CD4-positive, alpha-beta T cell treated with Interleukin-6 at 100 ng/mL for 8 hours (primary cell): ENCODE data around the gene FKBP4.

Source experiments
- DNase-seq: peaks from one replicate; pipeline ENCODE4 v3.0.0-alpha.2; 2020; ENCODE audit warnings: mixed read lengths, low spot score

Gene FKBP4

DNA sequence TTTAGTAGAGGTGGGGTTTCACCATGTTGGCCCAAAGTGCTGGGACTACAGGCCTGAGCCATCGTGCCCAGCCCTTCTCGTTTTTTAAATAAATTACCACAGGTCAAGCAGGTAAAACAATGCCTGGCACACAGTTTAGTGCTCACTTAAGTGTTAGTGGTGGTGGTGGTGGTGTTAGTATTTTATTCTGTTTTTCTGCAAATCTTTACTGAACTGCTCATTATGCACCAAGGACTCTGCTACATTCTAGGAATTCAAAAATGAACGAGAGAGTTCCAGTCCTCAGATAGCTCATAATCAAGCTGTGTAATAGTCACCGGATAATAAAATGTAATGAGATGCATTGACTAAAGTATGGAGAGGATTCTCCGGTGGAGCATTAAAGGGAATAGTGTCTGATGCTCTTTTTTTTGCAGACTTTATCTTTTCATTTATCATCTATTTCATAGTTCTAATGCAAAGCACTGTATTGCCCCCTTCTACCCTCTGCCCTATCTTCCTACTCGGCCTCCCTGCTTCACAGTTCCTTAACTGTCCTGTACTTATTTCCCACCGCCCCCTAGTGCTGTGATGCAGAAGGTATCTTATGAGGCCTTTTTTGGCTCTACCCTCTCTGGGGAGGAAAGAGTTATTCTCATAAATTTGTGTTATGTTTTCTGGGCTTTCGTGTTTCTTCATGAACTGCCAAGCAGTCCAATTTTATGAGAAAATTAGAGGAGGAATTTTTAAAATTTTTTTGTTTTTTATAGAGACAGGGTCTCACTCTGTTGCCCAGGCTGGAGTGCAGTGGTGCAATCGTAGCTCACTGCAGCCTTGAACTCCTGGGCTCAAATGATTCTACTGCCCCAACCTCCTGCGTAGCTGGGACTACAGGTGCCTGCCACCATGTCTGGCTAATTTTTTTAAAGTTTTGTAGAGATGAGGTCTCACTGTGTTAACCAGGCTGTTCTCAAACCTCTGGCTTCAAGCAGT, 18.7 kb downstream of the FKBP4 start:
- DNase-seq: peak; percentile 43

GRCh38 chr12:2819810-2820209, 25.0 kb downstream of the FKBP4 start:
- DNase-seq: no peak

DNA sequence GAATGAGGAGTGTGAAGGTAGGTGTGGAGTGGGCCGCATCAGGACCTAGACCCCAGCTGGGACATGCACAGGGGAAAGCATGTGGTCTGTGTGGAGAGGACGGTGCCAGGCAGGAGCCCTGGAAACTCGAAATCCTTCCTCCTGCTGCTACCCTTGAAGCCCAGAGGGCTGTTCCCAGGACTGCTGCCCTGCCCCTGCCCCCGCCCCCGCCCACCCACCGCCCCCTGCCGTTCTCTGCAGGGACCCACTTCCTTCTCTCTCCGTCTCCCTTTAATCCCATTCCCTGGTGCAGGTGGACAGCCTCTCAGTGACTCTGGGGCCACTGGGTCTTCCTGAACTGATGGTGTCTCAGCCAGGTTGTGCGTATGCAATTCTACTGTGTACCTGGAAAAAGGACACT, 25.7 kb downstream of the FKBP4 start:
- DNase-seq: no peak

- DNase-seq: no peak
These were observed 28.7 kb downstream of the FKBP4 start for GRCh38 chr12:2823483-2823882.

DNA sequence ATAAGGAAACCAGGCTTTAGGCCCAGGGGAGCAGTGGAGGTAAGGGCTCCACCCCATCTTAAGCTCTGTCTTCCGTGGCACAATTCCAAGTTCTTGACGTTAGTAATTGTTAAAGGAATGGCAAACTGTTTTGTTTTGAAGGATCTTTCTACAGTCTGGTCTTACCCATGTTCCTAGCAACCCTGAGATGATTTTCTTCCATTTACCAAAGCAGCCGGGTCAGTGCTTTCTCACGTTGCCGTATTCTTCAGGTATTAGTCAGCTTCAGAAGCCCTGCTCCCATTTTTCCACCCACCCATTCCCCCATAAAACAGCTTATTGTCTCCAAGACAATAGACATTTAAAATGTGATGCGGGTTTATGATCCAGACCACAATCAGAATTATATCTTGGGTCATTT, 29.8 kb downstream of the FKBP4 start:
- no peak for DNase-seq

DNA sequence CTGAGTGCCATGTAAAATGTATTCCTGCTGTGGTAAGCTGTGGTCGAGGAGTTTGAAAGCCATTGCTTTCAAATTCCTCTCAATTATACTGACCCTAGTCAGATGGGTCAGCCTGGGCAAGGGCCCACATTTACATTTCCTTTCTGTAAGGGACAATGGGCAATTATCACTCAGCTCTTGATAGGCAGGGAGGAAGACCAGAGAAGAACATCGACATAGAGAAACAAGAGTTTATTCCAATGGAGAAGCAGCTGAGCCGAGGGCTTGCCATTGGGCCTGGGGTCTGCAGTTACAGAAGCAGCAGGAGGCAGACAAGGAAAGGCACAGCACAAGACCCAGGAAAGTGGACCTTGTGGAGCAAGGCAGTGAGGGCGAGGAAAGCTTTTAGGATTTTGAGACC, 30.4 kb downstream of the FKBP4 start:
- no peak for DNase-seq

GRCh38 chr12:2826036-2826435, 31.3 kb downstream of the FKBP4 start:
- no peak for DNase-seq

- DNase-seq: no peak
These were observed 32.1 kb downstream of the FKBP4 start for GRCh38 chr12:2826721-2827515.

GRCh38 chr12:2829275-2829674, 34.5 kb downstream of the FKBP4 start:
- DNase-seq: no peak

- DNase-seq: no peak
These were observed 37.9 kb downstream of the FKBP4 start for GRCh38 chr12:2832550-2833127.

DNA sequence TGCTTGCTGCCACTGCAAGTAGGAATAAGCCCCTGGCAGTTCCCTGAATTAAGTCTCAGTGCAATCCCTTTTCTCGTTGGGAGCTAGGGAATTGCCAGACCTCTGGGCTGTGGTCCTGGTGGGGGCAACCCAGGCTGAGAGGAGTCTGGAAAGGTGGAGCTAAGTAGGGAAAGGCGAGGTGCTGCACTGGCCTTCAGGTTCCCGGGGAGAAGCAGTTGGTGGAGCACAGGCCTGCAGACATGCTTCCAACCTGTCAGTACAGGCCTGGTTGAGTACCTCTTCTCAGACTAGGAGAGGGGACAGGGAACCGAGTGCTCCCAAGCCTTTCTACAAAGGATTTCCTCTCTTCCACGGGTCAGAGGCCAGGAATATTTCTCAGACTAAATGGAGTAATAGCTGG, 38.6 kb downstream of the FKBP4 start:
- no peak for DNase-seq

- DNase-seq: no peak
These were observed 39.0 kb downstream of the FKBP4 start for GRCh38 chr12:2833810-2834209.

DNA sequence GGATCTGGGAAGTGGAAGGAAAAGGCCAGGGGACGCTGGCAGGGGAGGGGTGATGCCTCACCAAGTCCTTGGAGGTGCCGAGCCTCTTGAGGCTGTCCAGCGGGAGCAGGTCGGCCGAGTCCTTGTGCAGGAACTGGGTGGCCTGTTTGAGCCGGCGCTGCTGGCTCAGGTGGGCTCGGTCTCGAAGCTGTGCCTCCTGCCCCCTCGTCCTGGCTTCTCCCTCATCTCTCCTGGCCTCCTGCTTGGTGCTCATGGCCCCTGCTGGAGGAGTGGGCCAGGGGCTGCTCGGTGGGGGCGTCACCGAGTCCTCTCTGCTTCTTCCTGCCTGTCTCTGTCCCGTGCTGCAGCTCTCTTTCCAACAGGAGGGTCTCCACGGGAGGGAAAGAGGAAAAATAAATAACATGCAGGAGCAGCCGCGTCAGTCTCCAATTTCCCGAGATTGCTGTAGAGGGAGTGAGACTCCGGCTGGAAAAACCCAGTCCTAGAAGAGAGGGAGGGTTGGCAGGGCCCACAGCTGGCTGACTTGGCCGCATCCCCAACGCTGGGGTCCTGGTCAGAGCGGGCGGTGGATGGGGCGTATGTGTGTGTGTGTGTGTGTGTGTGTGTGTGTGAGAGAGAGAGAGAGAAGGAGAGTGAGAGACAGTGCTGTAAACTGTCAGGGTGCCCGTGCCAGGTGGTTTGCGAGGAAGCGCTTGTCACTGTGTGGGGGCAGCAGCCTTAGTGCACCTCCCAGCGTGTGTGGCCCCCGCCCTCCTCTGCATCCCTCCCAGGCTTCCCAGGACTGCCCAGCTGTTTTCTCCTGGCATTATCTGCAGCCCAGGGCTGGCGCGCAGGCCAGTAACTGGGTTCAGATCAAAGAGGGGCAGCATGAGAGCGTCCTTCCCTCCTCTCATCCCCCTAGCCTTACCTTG, 40.1 kb downstream of the FKBP4 start, which contains the start of gene NRIP2:
TSS of gene NRIP2 (minus strand) at position 455 of the 911 bp plus-strand sequence. CDS start at position 403, 52 bp downstream.
- DNase-seq: no peak

DNA sequence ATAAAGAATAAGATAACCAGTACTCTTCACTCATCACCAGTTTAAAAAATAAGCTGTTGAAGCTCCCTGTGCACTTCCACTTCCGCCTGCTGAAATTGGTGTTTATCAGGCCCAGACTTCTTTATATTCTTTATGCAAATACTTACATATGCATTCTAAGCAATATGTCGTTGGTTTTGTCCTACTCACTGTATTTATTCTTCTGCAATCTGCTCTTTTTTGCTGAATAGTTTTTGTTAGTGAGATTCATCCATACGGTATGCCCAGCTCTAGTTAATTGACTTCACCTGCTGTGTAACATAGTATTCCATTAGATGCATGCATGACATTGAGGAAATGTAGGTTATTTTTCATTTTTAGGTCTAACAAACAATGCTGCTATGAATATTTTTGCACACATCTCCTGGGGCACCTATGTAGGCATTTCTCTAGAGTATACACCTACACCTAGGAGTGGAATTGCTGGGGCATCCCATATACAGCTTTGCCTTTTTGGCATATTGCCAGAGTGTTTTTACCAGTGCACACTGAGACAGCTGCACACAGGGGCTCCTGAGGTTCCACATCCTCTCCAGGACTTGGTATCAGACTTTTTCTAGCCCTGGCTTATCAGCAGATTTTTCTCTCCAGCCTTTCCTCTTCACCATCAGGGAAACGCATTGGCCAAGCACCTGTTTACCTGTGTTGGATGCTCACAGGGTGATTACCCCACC, 41.1 kb downstream of the FKBP4 start:
- no peak for DNase-seq

DNA sequence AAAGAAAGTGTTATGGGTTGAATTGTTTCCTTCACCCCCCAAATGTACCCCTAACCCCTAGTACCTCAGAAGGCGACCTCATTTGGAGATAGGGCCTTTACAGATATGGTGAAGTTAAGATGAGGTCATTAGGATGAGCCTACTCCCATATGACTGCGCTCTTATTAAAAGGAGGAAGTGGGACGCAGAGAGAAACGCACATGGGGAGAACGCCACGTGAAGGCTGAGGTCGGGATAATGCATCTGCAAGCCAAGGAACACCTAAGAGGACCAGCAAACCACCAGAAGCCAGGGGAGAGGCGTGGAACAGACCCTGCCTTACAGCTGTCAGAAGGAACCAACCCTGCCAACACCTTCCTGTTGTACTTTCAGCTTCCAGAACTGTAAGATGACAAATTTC, 41.8 kb downstream of the FKBP4 start:
- DNase-seq: no peak

GRCh38 chr12:2841056-2841650, 46.4 kb downstream of the FKBP4 start:
- DNase-seq: no peak

DNA sequence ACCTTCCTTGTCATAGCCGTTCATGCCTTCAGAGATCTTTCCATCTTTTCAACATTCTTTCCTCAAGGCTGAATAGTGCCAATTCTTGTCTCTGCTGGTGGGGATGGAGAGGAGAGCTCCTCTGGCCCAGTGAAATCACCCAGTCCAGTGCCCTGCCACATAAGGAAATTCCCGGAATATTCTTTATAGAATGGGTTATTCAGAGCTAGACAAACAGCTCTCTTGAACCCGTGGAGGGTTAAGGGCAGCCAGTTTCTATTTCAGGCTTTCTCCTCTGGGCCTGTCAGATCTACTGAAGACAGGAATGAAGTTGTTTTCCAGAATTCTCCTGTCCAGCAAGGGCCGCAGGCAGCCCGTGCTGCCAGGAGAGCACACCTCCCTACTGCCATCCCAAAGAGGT, 48.2 kb downstream of the FKBP4 start:
- DNase-seq: no peak

GRCh38 chr12:2844786-2845185, 50.0 kb downstream of the FKBP4 start:
- DNase-seq: no peak

DNA sequence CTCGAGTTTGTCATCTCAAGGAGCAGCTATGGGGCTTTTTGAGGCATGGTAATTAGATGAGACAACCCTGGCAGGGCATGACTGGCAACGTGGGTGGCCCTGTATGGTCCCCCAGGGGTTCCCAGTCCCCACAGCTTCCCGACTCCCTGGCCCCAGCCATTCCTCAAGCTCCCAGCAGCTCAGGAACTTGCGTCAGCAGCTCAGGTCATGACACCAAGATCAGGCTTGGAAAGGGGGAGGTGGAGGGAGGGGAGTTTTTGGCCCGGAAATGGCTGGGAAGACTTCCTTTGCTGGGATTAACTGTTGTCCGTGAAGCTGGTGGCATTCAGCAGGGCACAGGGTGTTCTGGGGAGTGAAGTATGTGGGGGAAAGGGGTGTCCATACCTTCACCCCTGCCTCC, 50.5 kb downstream of the FKBP4 start:
- DNase-seq: no peak

- DNase-seq: no peak
These were observed 57.2 kb downstream of the FKBP4 start for GRCh38 chr12:2851931-2852330.
